Stomach (tissue), 4 donors: ENCODE measurements around the gene SECTM1.
A peak's percentile ranks its signal among the peaks of the same experiment; 100 is the strongest.

Experiments
- CTCF ChIP-seq, 7 experiments: fragments of 450-650 bp in 4 of 7; fragments of 200-600 bp in 3 of 7; sonication (generic) in 3 of 7; IDR thresholded peaks; one replicate each; pipeline ENCODE4 v1.5.1; 2016 to 2019; ENCODE audit warnings: antibody characterized with exemption in 7 of 7, control low read depth in 2 of 7, mild to moderate bottlenecking in 1 of 7
- EP300 ChIP-seq: sonication (generic); formaldehyde crosslinking; IDR thresholded peaks from one replicate; pipeline ENCODE4 v1.6.1; 2017; ENCODE audit warnings: antibody characterized with exemption
- POLR2A ChIP-seq, 4 donors: fragments of 450-650 bp; IDR thresholded peaks; one replicate each; pipeline ENCODE4 v1.6.1; 2016; ENCODE audit warnings: antibody characterized with exemption in 4 of 4, control low read depth in 2 of 4, mild to moderate bottlenecking in 1 of 4, moderate library complexity in 1 of 4
- POLR2AphosphoS5 ChIP-seq, 3 donors: sonication (generic); formaldehyde crosslinking; IDR thresholded peaks; one replicate each; pipeline ENCODE4 v1.6.1; 2016; ENCODE audit warnings: antibody characterized with exemption in 3 of 3

GRCh38 chr17:82320956-82321927, 12.3 kb downstream of the SECTM1 start:
- TF ChIP-seq CTCF (IDR thresholded peaks at IDR 0.05) (peak in 5 of 7 experiments; percentile 75 to 96 (median 86)), POLR2AphosphoS5 (IDR thresholded peaks at IDR 0.05) (no peak), POLR2A (IDR thresholded peaks at IDR 0.05) (no peak), EP300 (no peak)
